Mesothelial cell of epicardium (in vitro differentiated cells): ENCODE measurements around the gene MAP4. TPM values are rescaled to one million over a fixed set of nuclear protein-coding genes. Genes with fewer than 3 reads are reported as not detected.

Source experiments
- DNase-seq, 2 experiments: peaks; one replicate each; pipeline ENCODE4 v3.0.0; 2021; ENCODE audit warnings: low spot score in 2 of 2; ENCODE audit not compliant: unreplicated experiment in 2 of 2
- H3K27ac Mint-ChIP-seq: 2 replicates; pipeline ENCODE4 v1.8.0; 2021; ENCODE audit warnings: mixed read lengths
- H3K27me3 Mint-ChIP-seq: 2 replicates; pipeline ENCODE4 v1.8.0; 2021; ENCODE audit warnings: low read depth, mixed read lengths
- H3K36me3 Mint-ChIP-seq: 2 replicates; pipeline ENCODE4 v1.8.0; 2021; ENCODE audit warnings: mixed read lengths
- H3K4me1 Mint-ChIP-seq: 2 replicates; pipeline ENCODE4 v1.8.0; 2021; ENCODE audit warnings: mixed read lengths
- H3K4me3 Mint-ChIP-seq: 2 replicates; pipeline ENCODE4 v1.8.0; 2021; ENCODE audit warnings: mild to moderate bottlenecking, moderate library complexity, mixed read lengths
- H3K9me3 Mint-ChIP-seq: 2 replicates; pipeline ENCODE4 v1.8.0; 2021; ENCODE audit warnings: mixed read lengths
- total RNA-seq: library from RNA; stranded (reverse); gene quantifications from 3 replicates; pipeline ENCODE4 v1.2.1, GENCODE V29; 2021
- TF ChIP-seq, protein P1 (sequence below): fragments of 200-600 bp; sonication (generic); IDR thresholded peaks from one replicate; pipeline ENCODE4 v1.5.0; 2021; ENCODE audit warnings: antibody characterized with exemption; ENCODE audit not compliant: unreplicated experiment

MAP4 gene
- total RNA-seq, 1 donor from 2014 or later: 153 TPM

DNA sequence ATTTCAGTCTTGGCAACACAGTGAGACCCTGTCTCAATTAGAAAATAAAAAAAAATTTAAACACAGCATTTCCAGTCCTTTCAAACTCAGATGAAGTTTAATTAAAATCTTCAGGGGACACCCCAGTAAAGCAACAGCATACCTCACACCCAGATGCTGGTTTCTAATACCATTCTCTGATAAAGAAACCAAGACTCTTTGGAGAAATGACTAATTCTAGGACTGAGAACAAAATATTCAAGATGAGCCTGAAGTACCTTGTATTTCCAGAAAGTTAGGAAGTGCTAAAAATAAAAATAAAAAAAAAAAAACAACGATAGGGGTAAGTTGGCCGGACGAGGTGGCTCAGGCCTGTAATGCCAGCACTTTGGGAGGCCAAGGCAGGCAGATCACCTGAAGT is 14.0 kb upstream of the MAP4 start:
- H3K9me3 Mint-ChIP-seq: no peaks in the 10 kb centered on the region
- no peak overlapping the region for H3K27ac Mint-ChIP-seq
- no peaks in the 10 kb centered on the region for H3K36me3 Mint-ChIP-seq
- peaks cover 19% of the 10 kb centered on the region for H3K4me1 Mint-ChIP-seq
- H3K4me3 Mint-ChIP-seq: no peak overlapping the region
- TF ChIP-seq, protein P1, sequence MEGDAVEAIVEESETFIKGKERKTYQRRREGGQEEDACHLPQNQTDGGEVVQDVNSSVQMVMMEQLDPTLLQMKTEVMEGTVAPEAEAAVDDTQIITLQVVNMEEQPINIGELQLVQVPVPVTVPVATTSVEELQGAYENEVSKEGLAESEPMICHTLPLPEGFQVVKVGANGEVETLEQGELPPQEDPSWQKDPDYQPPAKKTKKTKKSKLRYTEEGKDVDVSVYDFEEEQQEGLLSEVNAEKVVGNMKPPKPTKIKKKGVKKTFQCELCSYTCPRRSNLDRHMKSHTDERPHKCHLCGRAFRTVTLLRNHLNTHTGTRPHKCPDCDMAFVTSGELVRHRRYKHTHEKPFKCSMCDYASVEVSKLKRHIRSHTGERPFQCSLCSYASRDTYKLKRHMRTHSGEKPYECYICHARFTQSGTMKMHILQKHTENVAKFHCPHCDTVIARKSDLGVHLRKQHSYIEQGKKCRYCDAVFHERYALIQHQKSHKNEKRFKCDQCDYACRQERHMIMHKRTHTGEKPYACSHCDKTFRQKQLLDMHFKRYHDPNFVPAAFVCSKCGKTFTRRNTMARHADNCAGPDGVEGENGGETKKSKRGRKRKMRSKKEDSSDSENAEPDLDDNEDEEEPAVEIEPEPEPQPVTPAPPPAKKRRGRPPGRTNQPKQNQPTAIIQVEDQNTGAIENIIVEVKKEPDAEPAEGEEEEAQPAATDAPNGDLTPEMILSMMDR: no peak
- DNase-seq: no peak
- H3K27me3 Mint-ChIP-seq: no peaks in the 10 kb centered on the region

DNA sequence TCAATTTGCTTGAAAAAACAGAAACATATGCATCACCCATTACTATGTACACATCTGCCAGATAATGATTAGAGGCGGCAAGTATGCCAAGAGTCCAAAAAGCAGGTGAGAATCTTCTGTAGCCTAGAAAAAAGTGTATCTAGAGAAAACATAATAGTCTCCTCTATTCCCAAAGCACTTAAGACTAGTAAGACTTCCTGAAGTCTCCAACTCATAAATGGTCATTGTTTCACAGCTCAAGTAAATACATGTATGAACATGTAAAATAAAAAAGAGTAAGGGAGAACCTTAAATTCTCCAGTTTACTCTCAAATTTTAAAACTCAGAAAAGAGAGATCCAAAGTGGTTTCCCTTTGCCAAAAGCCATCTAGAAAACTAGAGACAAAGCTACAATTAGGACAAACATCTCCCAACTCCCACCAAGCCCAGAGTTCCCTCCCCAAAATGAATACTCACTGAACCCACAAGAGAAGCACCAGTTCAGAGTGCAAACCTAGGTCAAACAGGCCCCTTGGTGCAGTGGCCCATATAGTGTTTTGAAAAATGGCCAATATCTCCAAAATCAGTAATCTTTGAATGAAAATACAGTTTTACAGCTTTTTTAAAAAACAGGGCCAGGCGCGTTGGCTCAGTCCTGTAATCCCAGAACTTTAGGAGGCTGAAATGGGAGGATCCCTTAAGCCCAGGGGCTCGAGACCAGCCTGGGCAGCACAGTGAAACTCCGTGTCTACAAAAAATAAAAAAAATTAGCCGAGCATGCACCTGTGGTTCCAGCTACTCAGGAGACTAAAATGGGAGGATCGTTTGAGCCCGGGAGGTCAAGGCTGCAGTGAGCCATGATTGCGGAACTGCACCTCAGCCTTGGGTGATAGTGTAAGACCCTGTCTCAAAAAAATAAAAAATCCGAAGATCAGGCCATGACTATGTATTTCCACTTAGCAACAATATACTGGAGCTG is 11.0 kb upstream of the MAP4 start:
- Mint-ChIP-seq H3K27ac (peak overlapping the region; percentile 3), H3K36me3 (no peaks in the 10 kb centered on the region), H3K4me1 (peaks cover 21% of the 10 kb centered on the region)

GRCh38 chr3:48026098-48026497 is 9.9 kb upstream of the MAP4 start:
- Mint-ChIP-seq H3K9me3 (no peaks in the 10 kb centered on the region), H3K27ac (no peak overlapping the region), H3K4me1 (peaks cover 25% of the 10 kb centered on the region), H3K36me3 (no peaks in the 10 kb centered on the region), H3K27me3 (no peaks in the 10 kb centered on the region), H3K4me3 (no peak overlapping the region)
- TF ChIP-seq, protein P1: no peak
- no peak for DNase-seq

More for the DNA sequence above, 11.0 kb upstream of the MAP4 start:
- no peaks in the 10 kb centered on the region for H3K27me3 Mint-ChIP-seq
- no peak for DNase-seq
- H3K9me3 Mint-ChIP-seq: no peaks in the 10 kb centered on the region
- H3K4me3 Mint-ChIP-seq: no peak overlapping the region
- TF ChIP-seq, protein P1: no peak

GRCh38 chr3:48024401-48024800 is 8.2 kb upstream of the MAP4 start:
- TF ChIP-seq, protein P1: no peak
- peaks cover 27% of the 10 kb centered on the region for H3K4me1 Mint-ChIP-seq

DNA sequence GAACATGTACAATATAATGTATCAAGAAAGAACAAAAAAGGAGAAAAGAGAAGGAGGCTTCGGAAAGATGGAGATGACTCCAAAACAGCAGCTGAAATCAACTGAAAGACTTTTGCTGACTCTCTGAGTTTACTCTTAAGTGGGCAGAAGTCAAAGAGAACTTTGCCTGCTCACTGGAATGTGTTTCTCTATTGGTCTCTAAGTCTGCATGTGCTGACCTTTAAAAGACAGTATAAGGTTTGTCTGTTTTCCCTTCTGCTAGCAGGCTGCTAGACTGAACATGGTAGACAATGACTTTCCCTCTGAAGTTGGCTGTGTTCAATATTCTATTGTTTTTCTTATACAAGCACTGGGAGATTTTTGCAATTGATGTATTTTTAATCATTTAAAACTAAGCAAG is 7.2 kb upstream of the MAP4 start:
- no peaks in the 10 kb centered on the region for H3K27me3 Mint-ChIP-seq
- no peak overlapping the region for H3K27ac Mint-ChIP-seq
- H3K4me3 Mint-ChIP-seq: no peak overlapping the region
- TF ChIP-seq, protein P1: no peak
- peaks cover 27% of the 10 kb centered on the region for H3K4me1 Mint-ChIP-seq
- DNase-seq: no peak
- H3K9me3 Mint-ChIP-seq: no peaks in the 10 kb centered on the region
- no peaks in the 10 kb centered on the region for H3K36me3 Mint-ChIP-seq

More at GRCh38 chr3:48024401-48024800, 8.2 kb upstream of the MAP4 start:
- Mint-ChIP-seq H3K27me3 (no peaks in the 10 kb centered on the region), H3K9me3 (no peaks in the 10 kb centered on the region), H3K27ac (no peak overlapping the region), H3K4me3 (no peak overlapping the region), H3K36me3 (no peaks in the 10 kb centered on the region)
- DNase-seq: no peak
